Glomerular visceral epithelial cell (primary cell): ENCODE data around the gene SF3A2.
A peak's percentile ranks its signal among the peaks of the same experiment; 100 is the strongest.

Source experiments
- DNase-seq: peaks from one replicate; pipeline ENCODE4 v3.0.0-alpha.2; 2016; ENCODE audit errors: extremely low spot score

The SF3A2 gene

GRCh38 chr19:2226840-2227360, 9.7 kb upstream of the SF3A2 start:
- no peak for DNase-seq

- DNase-seq: no peak
Observed at GRCh38 chr19:2227415-2228156, 9.0 kb upstream of the SF3A2 start.

GRCh38 chr19:2228157-2229030, 8.2 kb upstream of the SF3A2 start:
- DNase-seq: no peak

- no peak for DNase-seq
Observed at GRCh38 chr19:2229103-2230032, 7.3 kb upstream of the SF3A2 start.

- no peak for DNase-seq
Observed at GRCh38 chr19:2230033-2230531, 6.5 kb upstream of the SF3A2 start.

GRCh38 chr19:2230807-2231533, 5.7 kb upstream of the SF3A2 start:
- no peak for DNase-seq

- no peak for DNase-seq
Observed at GRCh38 chr19:2231621-2232221, 4.9 kb upstream of the SF3A2 start.

GRCh38 chr19:2232286-2233151, 4.1 kb upstream of the SF3A2 start:
- DNase-seq: no peak

GRCh38 chr19:2233601-2234280, 2.9 kb upstream of the SF3A2 start:
- no peak for DNase-seq

GRCh38 chr19:2234996-2235380, 1.6 kb upstream of the SF3A2 start:
- DNase-seq: no peak

GRCh38 chr19:2235381-2236063, 1.1 kb upstream of the SF3A2 start:
- no peak for DNase-seq

- DNase-seq: no peak
Observed at GRCh38 chr19:2236064-2236313, 635 bp upstream of the SF3A2 start.

- DNase-seq: no peak
Observed at GRCh38 chr19:2237051-2237868, 636 bp downstream of the SF3A2 start.

GRCh38 chr19:2237869-2238153, 1.2 kb downstream of the SF3A2 start:
- DNase-seq: no peak

GRCh38 chr19:2239173-2239572, 2.5 kb downstream of the SF3A2 start:
- no peak for DNase-seq

- DNase-seq: peak; percentile 57
Observed at GRCh38 chr19:2239771-2240770, 3.4 kb downstream of the SF3A2 start.
